IPS-15b (cell line): ENCODE data around the gene TMEM59L.

Experiments used
- H3K27me3 ChIP-seq: one replicate; pipeline ENCODE4 v1.6.1; 2013; ENCODE audit warnings: low read length; ENCODE audit not compliant: control insufficient read depth, insufficient read depth
- H3K36me3 ChIP-seq: one replicate; pipeline ENCODE4 v1.6.1; 2013; ENCODE audit warnings: low read length; ENCODE audit not compliant: control insufficient read depth, insufficient read depth
- H3K4me1 ChIP-seq: one replicate; pipeline ENCODE4 v1.6.1; 2013; ENCODE audit warnings: mild to moderate bottlenecking, low read length; ENCODE audit not compliant: control insufficient read depth, insufficient read depth
- H3K4me3 ChIP-seq: one replicate; pipeline ENCODE4 v1.5.1; 2013; ENCODE audit warnings: low read depth, low read length
- H3K9ac ChIP-seq: one replicate; pipeline ENCODE4 v1.6.1; 2013; ENCODE audit warnings: low read depth, mild to moderate bottlenecking, low read length
- H3K9me3 ChIP-seq: one replicate; pipeline ENCODE4 v1.6.1; 2013; ENCODE audit warnings: mild to moderate bottlenecking, low read length; ENCODE audit not compliant: control insufficient read depth, insufficient read depth

The TMEM59L gene

GRCh38 chr19:18659281-18660050, 46.8 kb downstream of the TMEM59L start:
- Histone ChIP-seq H3K36me3 (no peaks in the 10 kb centered on the region), H3K27me3 (no peaks in the 10 kb centered on the region), H3K9me3 (no peaks in the 10 kb centered on the region), H3K4me3 (no peak overlapping the region), H3K4me1 (peaks cover 2% of the 10 kb centered on the region), H3K9ac (no peak overlapping the region)

DNA sequence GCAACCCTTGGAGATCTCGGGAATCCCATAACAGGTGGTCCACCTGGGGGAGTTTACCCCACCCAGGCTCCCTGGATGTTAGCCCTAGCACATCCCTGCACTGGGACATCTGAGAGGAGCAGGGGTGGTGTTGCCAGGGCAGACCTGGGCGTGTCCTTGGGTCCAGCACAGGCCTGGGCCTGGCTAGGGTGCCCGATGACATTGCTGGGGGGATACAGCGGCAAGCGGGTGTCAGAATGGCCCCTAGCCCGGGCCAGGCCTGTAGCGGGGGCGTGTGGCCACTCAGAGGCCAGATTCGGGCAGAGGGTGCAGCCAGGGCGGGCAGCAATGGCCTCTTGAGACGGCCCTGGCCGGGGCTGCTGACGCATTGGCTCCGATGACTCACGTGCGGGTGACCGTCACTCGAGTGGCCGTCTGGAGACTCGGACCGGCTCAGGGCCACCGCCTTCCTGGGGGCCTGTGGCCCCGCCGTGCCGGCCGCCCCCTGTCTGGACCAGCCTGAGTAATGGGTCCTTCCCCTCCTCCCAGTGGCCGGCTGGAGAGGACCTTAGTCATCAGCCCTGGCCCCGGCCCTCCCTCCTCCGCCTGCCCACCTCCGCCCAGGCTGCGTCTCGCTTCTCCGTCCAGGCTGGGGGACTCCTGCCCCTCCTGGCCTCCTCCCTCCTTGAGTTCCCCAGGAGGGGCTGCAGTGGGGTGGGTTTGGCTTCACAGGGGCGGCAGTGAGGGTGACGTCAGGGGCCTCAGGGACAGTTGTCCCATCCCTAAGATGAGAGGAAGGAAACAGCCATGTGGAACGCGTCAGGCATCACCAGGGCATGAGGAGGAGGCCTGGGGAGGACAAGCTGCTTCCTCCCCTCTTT, 47.6 kb downstream of the TMEM59L start:
- no peak overlapping the region for H3K4me3 ChIP-seq

GRCh38 chr19:18660939-18661670, 48.4 kb downstream of the TMEM59L start:
- no peaks in the 10 kb centered on the region for H3K9me3 ChIP-seq
- H3K9ac ChIP-seq: no peak overlapping the region
- H3K36me3 ChIP-seq: no peaks in the 10 kb centered on the region
- no peak overlapping the region for H3K4me3 ChIP-seq
- peaks cover 2% of the 10 kb centered on the region for H3K4me1 ChIP-seq
- H3K27me3 ChIP-seq: no peaks in the 10 kb centered on the region

More for the DNA sequence above, 47.6 kb downstream of the TMEM59L start:
- Histone ChIP-seq H3K9ac (no peak overlapping the region), H3K36me3 (no peaks in the 10 kb centered on the region), H3K4me1 (peaks cover 2% of the 10 kb centered on the region), H3K27me3 (no peaks in the 10 kb centered on the region), H3K9me3 (no peaks in the 10 kb centered on the region)

GRCh38 chr19:18662972-18663732, 50.5 kb downstream of the TMEM59L start:
- Histone ChIP-seq H3K4me1 (no peaks in the 10 kb centered on the region), H3K4me3 (no peak overlapping the region), H3K9me3 (no peaks in the 10 kb centered on the region), H3K27me3 (no peaks in the 10 kb centered on the region), H3K9ac (no peak overlapping the region), H3K36me3 (peaks cover 7% of the 10 kb centered on the region)

DNA sequence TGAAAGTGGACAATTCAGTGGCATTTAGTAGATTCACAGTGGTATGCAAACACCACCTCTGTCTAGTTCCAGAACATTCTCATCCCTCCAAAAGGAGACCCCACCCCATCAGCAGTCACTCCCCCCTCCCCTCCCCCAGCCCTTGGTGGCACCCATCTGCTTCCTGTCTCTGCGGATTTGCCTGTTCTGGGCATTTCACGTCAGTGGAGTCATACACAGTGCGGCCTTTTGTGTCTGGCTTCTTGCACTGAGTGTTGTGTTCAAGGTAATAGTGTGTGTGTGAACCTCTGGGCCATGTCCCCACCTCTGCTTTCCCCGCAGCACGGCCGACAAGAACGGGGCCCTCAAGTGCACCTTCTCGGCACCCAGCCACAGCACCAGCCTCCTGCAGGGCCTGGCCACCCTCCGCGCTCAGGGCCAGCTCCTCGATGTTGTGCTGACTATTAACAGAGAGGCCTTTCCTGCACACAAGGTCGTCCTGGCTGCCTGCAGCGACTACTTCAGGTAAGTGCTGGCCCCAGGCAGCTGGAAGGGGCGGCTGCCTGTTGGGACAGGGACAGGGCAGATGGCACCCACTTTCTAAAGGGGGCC, 51.4 kb downstream of the TMEM59L start:
- Histone ChIP-seq H3K9me3 (no peaks in the 10 kb centered on the region), H3K36me3 (peaks cover 13% of the 10 kb centered on the region), H3K4me3 (no peak overlapping the region), H3K4me1 (no peaks in the 10 kb centered on the region), H3K27me3 (no peaks in the 10 kb centered on the region), H3K9ac (no peak overlapping the region)

- Histone ChIP-seq H3K4me1 (no peaks in the 10 kb centered on the region), H3K4me3 (no peak overlapping the region), H3K27me3 (no peaks in the 10 kb centered on the region), H3K9ac (no peak overlapping the region), H3K36me3 (peaks cover 13% of the 10 kb centered on the region), H3K9me3 (no peaks in the 10 kb centered on the region)
These were observed 53.1 kb downstream of the TMEM59L start for GRCh38 chr19:18665771-18666202.

- H3K9me3 ChIP-seq: no peaks in the 10 kb centered on the region
- H3K9ac ChIP-seq: no peak overlapping the region
- H3K27me3 ChIP-seq: no peaks in the 10 kb centered on the region
- H3K4me1 ChIP-seq: no peaks in the 10 kb centered on the region
- H3K4me3 ChIP-seq: no peak overlapping the region
- peaks cover 13% of the 10 kb centered on the region for H3K36me3 ChIP-seq
These were observed 53.6 kb downstream of the TMEM59L start for GRCh38 chr19:18666317-18666716.

GRCh38 chr19:18666784-18667183, 54.1 kb downstream of the TMEM59L start:
- Histone ChIP-seq H3K9me3 (no peaks in the 10 kb centered on the region), H3K4me3 (no peak overlapping the region), H3K36me3 (peaks cover 14% of the 10 kb centered on the region), H3K27me3 (no peaks in the 10 kb centered on the region), H3K4me1 (no peaks in the 10 kb centered on the region), H3K9ac (no peak overlapping the region)

- Histone ChIP-seq H3K9me3 (no peaks in the 10 kb centered on the region), H3K27me3 (no peaks in the 10 kb centered on the region), H3K4me1 (no peaks in the 10 kb centered on the region), H3K4me3 (no peak overlapping the region), H3K36me3 (peaks cover 15% of the 10 kb centered on the region), H3K9ac (no peak overlapping the region)
These were observed 55.0 kb downstream of the TMEM59L start for GRCh38 chr19:18667531-18668251.

DNA sequence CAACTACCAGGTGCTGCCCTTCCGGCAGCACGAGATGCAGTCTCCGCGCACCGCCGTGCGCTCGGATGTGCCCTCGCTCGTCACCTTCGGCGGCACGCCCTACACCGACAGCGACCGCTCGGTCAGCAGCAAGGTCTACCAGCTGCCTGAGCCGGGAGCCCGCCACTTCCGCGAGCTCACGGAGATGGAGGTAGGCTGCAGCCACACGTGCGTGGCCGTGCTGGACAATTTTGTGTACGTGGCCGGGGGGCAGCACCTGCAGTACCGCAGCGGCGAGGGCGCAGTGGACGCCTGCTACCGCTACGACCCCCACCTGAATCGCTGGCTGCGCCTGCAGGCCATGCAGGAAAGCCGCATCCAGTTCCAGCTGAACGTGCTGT, 55.6 kb downstream of the TMEM59L start:
- Histone ChIP-seq H3K9ac (no peak overlapping the region), H3K9me3 (no peaks in the 10 kb centered on the region), H3K36me3 (peaks cover 15% of the 10 kb centered on the region), H3K4me3 (no peak overlapping the region), H3K27me3 (no peaks in the 10 kb centered on the region), H3K4me1 (no peaks in the 10 kb centered on the region)
